Keratinocyte (primary cell): ENCODE data around the gene JAG2. TPM values are rescaled to one million over a fixed set of nuclear protein-coding genes. Genes with fewer than 3 reads are reported as not detected.

Experiments used
- DNase-seq: peaks from one replicate; pipeline ENCODE4 v3.0.0-alpha.2; 2011; ENCODE audit warnings: low read depth, missing footprints, low spot score
- FAIRE-seq: peaks from 2 replicates; lab custom pipeline; 2011; peaks lifted over from hg19 to GRCh38; lab: Jason Lieb, UNC
- H2AFZ ChIP-seq: 2 replicates; pipeline ENCODE4 v1.6.0; 2012; ENCODE audit warnings: low read length, control low read depth, inconsistent platforms; ENCODE audit not compliant: control insufficient read depth
- H3K27ac ChIP-seq: 2 replicates; pipeline ENCODE4 v1.5.1; 2011; ENCODE audit warnings: low read length; ENCODE audit not compliant: control insufficient read depth, insufficient read depth
- H3K27me3 ChIP-seq: 3 replicates; pipeline ENCODE4 v1.6.0; 2011; ENCODE audit warnings: low read length; ENCODE audit not compliant: control insufficient read depth, insufficient read depth; ENCODE audit errors: extremely low read depth
- H3K36me3 ChIP-seq, 2 experiments: 2 replicates in 1 of 2; 3 replicates in 1 of 2; pipeline ENCODE4 v1.5.1; 2011; ENCODE audit warnings: low read length in 2 of 2, mild to moderate bottlenecking in 1 of 2; ENCODE audit not compliant: control insufficient read depth in 2 of 2, insufficient read depth in 2 of 2; ENCODE audit errors: extremely low read depth in 1 of 2
- H3K4me1 ChIP-seq: 3 replicates; pipeline ENCODE4 v1.5.1; 2011; ENCODE audit warnings: low read length; ENCODE audit not compliant: control insufficient read depth, insufficient read depth; ENCODE audit errors: extremely low read depth
- H3K4me2 ChIP-seq: 3 replicates; pipeline ENCODE4 v1.6.0; 2011; ENCODE audit warnings: low read depth, low read length; ENCODE audit not compliant: control insufficient read depth, insufficient read depth; ENCODE audit errors: extremely low read depth
- H3K4me3 ChIP-seq, 3 experiments: fragments of 200-600 bp in 1 of 3; sonication (generic) in 1 of 3; 2 replicates in 2 of 3; 3 replicates in 1 of 3; pipeline ENCODE4 v1.5.1; 2011 to 2016; ENCODE audit warnings: low read length in 3 of 3, mild to moderate bottlenecking in 3 of 3, control low read depth in 2 of 3, inconsistent platforms in 1 of 3, low read depth in 1 of 3, mixed read lengths in 1 of 3, mixed run types in 1 of 3, moderate library complexity in 1 of 3; ENCODE audit not compliant: control insufficient read depth in 2 of 3, insufficient read depth in 2 of 3; ENCODE audit errors: extremely low read depth in 1 of 3
- H3K79me2 ChIP-seq: 2 replicates; pipeline ENCODE4 v1.6.0; 2012; ENCODE audit warnings: low read length; ENCODE audit not compliant: control insufficient read depth, insufficient read depth
- H3K9ac ChIP-seq: 3 replicates; pipeline ENCODE4 v1.6.0; 2011; ENCODE audit warnings: low read length; ENCODE audit not compliant: control insufficient read depth, insufficient read depth; ENCODE audit errors: extremely low read depth
- H3K9me1 ChIP-seq: 3 replicates; pipeline ENCODE4 v1.6.0; 2011; ENCODE audit warnings: low read length; ENCODE audit not compliant: control insufficient read depth, insufficient read depth; ENCODE audit errors: extremely low read depth
- H3K9me3 ChIP-seq: 2 replicates; pipeline ENCODE4 v1.5.1; 2012; ENCODE audit warnings: low read depth, low read length; ENCODE audit not compliant: control insufficient read depth
- H4K20me1 ChIP-seq: 3 replicates; pipeline ENCODE4 v1.6.0; 2011; ENCODE audit warnings: low read length; ENCODE audit not compliant: control insufficient read depth, insufficient read depth; ENCODE audit errors: extremely low read depth
- EZH2 ChIP-seq: IDR thresholded peaks from one replicate; pipeline ENCODE4 v1.6.1; 2012; ENCODE audit warnings: inconsistent platforms, mild to moderate bottlenecking, low read length, moderate library complexity
- dilution Hi-C: fragments of 300-500 bp; cut with MboI; formaldehyde crosslinking; loops from one replicate; pipeline ENCODE4 v1.7.0; 2020; ENCODE audit warnings: low sequenced_read_pairs; ENCODE audit not compliant: extremely low pct_ligation_motif_present
- polyA plus RNA-seq, 5 experiments: library from polyadenylated mRNA; depleted of rRNA in 3 of 5; stranded (reverse) in 3 of 5; stranded (forward) in 1 of 5; unstranded in 1 of 5; fragments of >200 nt; gene quantifications; 1 replicate in 1 of 5; 2 replicates in 3 of 5; 3 replicates in 1 of 5; pipeline versions ENCODE4 v1.2.1 to v1.2.3, GENCODE V29; 2011 to 2012; ENCODE audit warnings: missing spikeins in 2 of 5, low read depth in 1 of 5, low replicate concordance in 1 of 5
- TF ChIP-seq, protein P1 (sequence below), 3 experiments: IDR thresholded peaks in 1 of 3; conservative IDR thresholded peaks in 1 of 3; optimal IDR thresholded peaks in 1 of 3; 2 replicates in 2 of 3; 3 replicates in 1 of 3; pipeline versions ENCODE3 to v1.5.1; 2011; ENCODE audit warnings: low read length in 3 of 3, mild to moderate bottlenecking in 3 of 3, moderate library complexity in 2 of 3, control low read depth in 1 of 3, inconsistent platforms in 1 of 3; ENCODE audit not compliant: insufficient read depth in 2 of 3; ENCODE audit errors: extremely low read depth in 1 of 3

The JAG2 gene
- polyA plus RNA-seq, 1 donor (not counting 4 experiments of a cell fraction or from before 2014, with no cell fraction given): 28.3 TPM

DNA sequence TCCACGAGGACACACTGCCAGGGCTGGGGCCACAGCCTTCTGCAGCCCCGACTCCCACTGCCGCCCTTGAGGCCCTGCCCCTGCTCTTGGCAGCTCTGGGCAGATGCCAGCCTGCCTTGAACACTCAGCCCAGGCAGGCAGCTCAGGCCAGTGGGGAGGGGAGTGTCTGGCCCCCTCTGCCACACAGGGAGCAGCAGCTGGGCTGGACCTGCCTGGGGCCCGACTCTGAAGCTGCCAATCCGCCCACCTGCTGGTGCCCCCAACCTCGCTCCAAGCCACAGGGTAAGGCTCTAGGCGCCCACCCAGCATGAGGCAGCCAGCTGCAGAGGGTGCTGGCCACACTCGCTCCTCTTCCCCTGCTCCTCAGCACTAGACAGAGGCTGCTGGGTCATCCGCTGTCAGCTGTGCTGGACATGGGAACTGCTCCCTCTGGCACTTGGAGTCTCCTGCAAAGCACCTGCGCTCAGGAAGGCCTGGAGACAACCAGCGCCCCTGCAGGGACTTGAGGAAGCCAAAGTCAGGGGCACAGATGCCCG, 37.2 kb upstream of the JAG2 start:
- H3K4me2 ChIP-seq: no peak overlapping the region
- DNase-seq (no peak), FAIRE-seq (no peak)
- H3K9me3 ChIP-seq: no peaks in the 10 kb centered on the region
- H3K79me2 ChIP-seq: no peaks in the 10 kb centered on the region
- H3K9ac ChIP-seq: no peak overlapping the region
- H3K9me1 ChIP-seq: no peaks in the 10 kb centered on the region
- no peaks in the 10 kb centered on the region for H4K20me1 ChIP-seq
- dilution Hi-C loops: no loop called here
- peaks cover 0 to 3% of the 10 kb centered on the region in 2 experiments for H3K36me3 ChIP-seq
- peaks cover 11% of the 10 kb centered on the region for H3K4me1 ChIP-seq
- TF ChIP-seq, protein P1, sequence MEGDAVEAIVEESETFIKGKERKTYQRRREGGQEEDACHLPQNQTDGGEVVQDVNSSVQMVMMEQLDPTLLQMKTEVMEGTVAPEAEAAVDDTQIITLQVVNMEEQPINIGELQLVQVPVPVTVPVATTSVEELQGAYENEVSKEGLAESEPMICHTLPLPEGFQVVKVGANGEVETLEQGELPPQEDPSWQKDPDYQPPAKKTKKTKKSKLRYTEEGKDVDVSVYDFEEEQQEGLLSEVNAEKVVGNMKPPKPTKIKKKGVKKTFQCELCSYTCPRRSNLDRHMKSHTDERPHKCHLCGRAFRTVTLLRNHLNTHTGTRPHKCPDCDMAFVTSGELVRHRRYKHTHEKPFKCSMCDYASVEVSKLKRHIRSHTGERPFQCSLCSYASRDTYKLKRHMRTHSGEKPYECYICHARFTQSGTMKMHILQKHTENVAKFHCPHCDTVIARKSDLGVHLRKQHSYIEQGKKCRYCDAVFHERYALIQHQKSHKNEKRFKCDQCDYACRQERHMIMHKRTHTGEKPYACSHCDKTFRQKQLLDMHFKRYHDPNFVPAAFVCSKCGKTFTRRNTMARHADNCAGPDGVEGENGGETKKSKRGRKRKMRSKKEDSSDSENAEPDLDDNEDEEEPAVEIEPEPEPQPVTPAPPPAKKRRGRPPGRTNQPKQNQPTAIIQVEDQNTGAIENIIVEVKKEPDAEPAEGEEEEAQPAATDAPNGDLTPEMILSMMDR (optimal IDR thresholded peaks at IDR 0.05 in 1 of 3, IDR thresholded peaks at IDR 0.05 in 1 of 3, conservative IDR thresholded peaks at IDR 0.05 in 1 of 3; ENCODE audit: extremely low read depth in 1 of 3, insufficient read depth in 2 of 3, low read length in 3 of 3): no peak
- no peak for TF ChIP-seq EZH2
- H3K27ac ChIP-seq: no peak overlapping the region
- no peak overlapping the region for H2AFZ ChIP-seq
- no peak overlapping the region for H3K4me3 ChIP-seq
- no peaks in the 10 kb centered on the region for H3K27me3 ChIP-seq

DNA sequence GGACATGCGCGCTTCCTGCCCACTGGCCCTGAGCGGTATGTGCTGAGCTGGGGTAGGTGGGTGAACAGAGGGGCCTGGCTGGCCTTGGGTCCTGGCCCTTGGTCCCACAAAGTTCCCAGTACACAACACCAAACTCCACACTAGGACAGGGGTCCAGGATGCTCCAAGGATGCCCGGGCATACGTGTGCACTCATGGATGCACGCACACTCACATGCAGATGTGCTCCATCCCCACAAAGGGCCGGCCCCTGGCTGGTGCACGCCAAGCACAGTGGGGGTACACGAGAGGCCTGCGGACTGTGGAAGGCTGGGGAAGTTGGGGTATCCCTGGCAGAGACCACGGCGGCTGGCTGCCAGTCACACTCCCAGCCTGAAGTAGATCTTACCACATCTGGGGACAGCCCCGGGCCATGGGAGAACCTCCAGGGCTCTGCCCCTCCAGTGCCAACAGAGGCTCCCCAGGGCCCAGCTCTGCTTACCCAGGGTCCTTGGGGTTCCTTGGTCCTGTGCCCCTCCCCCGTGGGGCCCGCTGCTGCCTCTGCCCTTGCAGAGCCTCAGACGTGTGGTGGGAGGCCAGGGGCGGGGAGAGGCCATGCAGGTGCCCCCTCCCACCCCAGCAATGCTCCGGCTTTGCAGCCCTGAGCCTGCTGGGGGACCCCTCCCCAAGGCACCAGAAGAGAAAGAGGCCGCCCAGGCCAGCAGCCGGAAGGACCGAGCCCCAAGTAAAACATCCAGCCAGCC, 36.5 kb upstream of the JAG2 start:
- no peaks in the 10 kb centered on the region for H3K9me3 ChIP-seq
- peak overlapping the region; percentile 35 for H3K4me2 ChIP-seq
- no peak overlapping the region for H3K9ac ChIP-seq
- H4K20me1 ChIP-seq: no peaks in the 10 kb centered on the region
- dilution Hi-C loops: no loop called here
- H3K9me1 ChIP-seq: no peaks in the 10 kb centered on the region
- no peaks in the 10 kb centered on the region for H3K79me2 ChIP-seq
- H3K27me3 ChIP-seq: no peaks in the 10 kb centered on the region
- no peak overlapping the region for H3K27ac ChIP-seq
- FAIRE-seq (no peak), DNase-seq (no peak)
- peaks cover 0 to 3% of the 10 kb centered on the region in 2 experiments for H3K36me3 ChIP-seq
- H2AFZ ChIP-seq: no peak overlapping the region
- H3K4me1 ChIP-seq: peaks cover 11% of the 10 kb centered on the region
- no peak overlapping the region for H3K4me3 ChIP-seq
- TF ChIP-seq EZH2: no peak
